GM12891 (cell line): Measurements from ENCODE around the gene BEGAIN.

ENCODE experiments used
- DNase-seq: peaks from one replicate; pipeline ENCODE4 v3.0.0; 2011; ENCODE audit warnings: low spot score; ENCODE audit not compliant: insufficient read length
- FAIRE-seq: peaks from 2 replicates; lab custom pipeline; 2011; peaks lifted over from hg19 to GRCh38; lab: Jason Lieb, UNC
- PAX5 ChIP-seq: IDR thresholded peaks from 2 replicates; pipeline ENCODE4 v1.6.1; 2011; ENCODE audit warnings: low read length, moderate library complexity, mild to moderate bottlenecking; ENCODE audit not compliant: insufficient read depth, severe bottlenecking
- POLR2A ChIP-seq: IDR thresholded peaks from 2 replicates; pipeline ENCODE4 v1.6.1; 2011; ENCODE audit warnings: low read depth, low read length, control low read depth
- POLR2AphosphoS5 ChIP-seq: IDR thresholded peaks from 2 replicates; pipeline ENCODE4 v1.6.1; 2011; ENCODE audit warnings: low read depth, low read length, control low read depth
- POU2F2 ChIP-seq: IDR thresholded peaks from 2 replicates; pipeline ENCODE4 v1.6.1; 2011; ENCODE audit warnings: low read depth, mild to moderate bottlenecking, control low read depth, low read length, moderate library complexity
- SPI1 ChIP-seq: IDR thresholded peaks from 2 replicates; pipeline ENCODE4 v1.6.1; 2011; ENCODE audit warnings: low read depth, low read length, control low read depth
- TAF1 ChIP-seq: IDR thresholded peaks from 2 replicates; pipeline ENCODE4 v1.6.1; 2011; ENCODE audit warnings: low read depth, low read length, control low read depth

BEGAIN gene

DNA sequence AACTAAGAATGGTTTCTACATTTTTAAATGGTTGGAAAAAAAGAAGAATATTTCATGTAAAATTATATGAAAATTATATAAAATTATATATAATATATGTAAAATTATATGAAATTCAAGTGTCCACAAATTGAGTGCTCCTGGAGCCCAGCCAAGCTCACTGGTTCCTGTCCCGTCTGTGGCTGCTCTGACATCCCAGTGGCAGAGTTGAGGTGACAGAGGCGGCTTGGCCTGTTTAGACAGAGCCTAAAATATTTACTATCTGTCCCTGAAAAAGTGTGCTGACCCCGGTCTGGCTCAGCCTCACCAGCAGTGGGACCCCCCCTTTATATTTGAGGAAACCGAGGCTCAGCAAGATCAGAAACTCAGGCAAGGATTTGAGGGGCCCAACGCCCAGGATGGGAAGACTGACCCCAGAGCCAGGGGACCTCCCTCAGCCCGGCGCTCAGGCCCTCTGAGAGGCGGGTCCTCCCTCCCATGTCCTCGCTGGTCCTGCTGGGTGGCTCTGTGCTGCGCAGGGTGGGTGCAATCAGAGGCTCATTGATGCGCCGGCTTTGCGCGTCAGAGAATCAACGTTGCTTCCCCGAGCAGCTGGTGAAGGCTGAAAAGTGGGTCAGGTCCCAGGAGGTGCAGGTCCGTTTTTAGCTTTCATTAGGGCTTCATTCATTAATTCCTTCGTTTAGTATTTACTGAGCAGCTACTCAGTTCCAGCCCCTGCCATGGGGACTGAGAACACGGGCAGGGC lies 21.5 kb upstream of the BEGAIN start:
- FAIRE-seq: no peak

DNA sequence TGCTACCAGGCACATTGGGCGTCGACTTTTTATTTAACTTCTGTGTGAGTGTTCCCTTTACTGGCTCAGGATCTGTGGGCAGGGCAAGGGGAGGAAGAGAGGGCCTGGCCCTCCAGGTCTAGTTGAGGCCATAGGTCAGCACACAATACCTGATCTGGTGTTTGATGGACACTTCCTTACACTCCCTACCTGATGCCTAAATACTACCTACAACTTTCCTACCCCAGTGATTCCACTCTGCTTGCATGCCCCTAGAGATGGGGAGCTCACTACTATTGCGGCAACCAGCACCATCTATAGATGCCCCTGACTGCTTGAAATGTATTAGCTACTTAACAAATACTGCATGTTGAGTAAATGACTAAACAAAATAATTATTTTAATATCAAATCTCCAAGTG lies 20.8 kb upstream of the BEGAIN start:
- DNase-seq: no peak
- no peak for FAIRE-seq
- TF ChIP-seq POU2F2 (no peak), POLR2AphosphoS5 (no peak), TAF1 (no peak), POLR2A (no peak), SPI1 (no peak), PAX5 (no peak)

More for the DNA sequence above, 21.5 kb upstream of the BEGAIN start:
- TF ChIP-seq TAF1 (no peak), POLR2A (no peak), PAX5 (no peak), POLR2AphosphoS5 (no peak), POU2F2 (no peak), SPI1 (no peak)
- DNase-seq: no peak

GRCh38 chr14:100607611-100607956 lies 20.4 kb upstream of the BEGAIN start:
- no peak for TF ChIP-seq POLR2AphosphoS5
- no peak for TF ChIP-seq POLR2A
- no peak for TF ChIP-seq PAX5
- TF ChIP-seq TAF1: no peak
- TF ChIP-seq POU2F2: no peak
- TF ChIP-seq SPI1: no peak
- DNase-seq (no peak), FAIRE-seq (no peak)

- no peak for TF ChIP-seq PAX5
- no peak for TF ChIP-seq POLR2A
- TF ChIP-seq TAF1: no peak
- TF ChIP-seq SPI1: no peak
- FAIRE-seq (no peak), DNase-seq (no peak)
Observed at GRCh38 chr14:100606687-100607610, 19.7 kb upstream of the BEGAIN start.

DNA sequence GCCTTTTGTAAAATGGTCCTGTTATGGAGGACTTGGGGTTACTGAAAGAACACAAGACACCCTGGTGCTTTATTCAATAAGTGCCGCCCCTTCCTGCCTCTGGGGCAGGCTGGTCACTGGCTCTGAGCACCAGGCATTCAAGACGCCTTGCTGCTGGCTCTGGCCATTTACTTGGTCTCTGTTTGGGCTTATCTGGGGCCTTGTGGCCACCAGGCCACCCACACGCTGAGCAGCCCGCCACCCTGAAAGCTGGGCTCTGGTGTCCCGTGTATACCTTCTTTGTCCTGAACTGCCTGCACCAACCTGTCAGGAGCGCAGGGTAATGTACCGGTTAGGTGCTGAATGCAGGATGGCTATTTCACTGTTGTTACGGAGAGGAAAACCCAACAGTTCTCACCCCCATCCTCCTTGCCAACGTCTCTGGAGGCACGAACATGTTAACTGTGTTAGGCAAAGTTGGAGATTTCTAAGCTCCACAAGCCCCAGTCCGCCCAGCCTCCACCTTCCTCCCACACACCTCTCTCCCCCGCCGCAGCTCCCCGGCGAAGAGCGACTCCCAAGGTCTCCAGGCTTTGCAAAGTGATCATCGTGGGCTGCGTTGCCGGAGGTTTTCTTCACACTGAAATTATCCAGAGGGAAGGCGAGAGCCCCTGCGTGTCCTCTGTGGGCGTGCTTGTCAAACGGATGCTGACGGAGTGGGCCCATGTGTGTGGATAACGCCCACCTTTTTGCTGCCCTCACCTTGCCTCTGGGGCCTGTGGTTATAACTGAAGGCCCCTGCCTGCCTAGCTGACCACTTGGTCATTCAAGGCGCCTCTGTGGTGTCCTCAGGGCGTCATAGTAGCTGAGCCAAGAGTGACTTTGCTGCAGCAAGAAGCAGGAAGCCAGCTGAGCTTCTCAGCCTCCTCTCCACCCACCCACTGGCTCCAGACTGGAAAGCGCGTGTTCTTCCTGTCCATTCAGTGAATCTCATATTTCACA lies 18.8 kb upstream of the BEGAIN start:
- FAIRE-seq (no peak), DNase-seq (no peak)
- TF ChIP-seq POLR2A (no peak), TAF1 (no peak), POU2F2 (no peak), SPI1 (no peak), PAX5 (no peak), POLR2AphosphoS5 (no peak)

GRCh38 chr14:100605230-100605629 lies 18.0 kb upstream of the BEGAIN start:
- no peak for TF ChIP-seq SPI1
- TF ChIP-seq TAF1: no peak
- no peak for TF ChIP-seq POU2F2
- no peak for TF ChIP-seq PAX5
- TF ChIP-seq POLR2AphosphoS5: no peak
- no peak for TF ChIP-seq POLR2A
- FAIRE-seq: no peak

GRCh38 chr14:100604709-100605108 lies 17.5 kb upstream of the BEGAIN start:
- DNase-seq (no peak), FAIRE-seq (no peak)
- TF ChIP-seq SPI1 (no peak), POLR2AphosphoS5 (no peak), POLR2A (no peak), TAF1 (no peak), POU2F2 (no peak), PAX5 (no peak)

More at GRCh38 chr14:100605230-100605629, 18.0 kb upstream of the BEGAIN start:
- no peak for DNase-seq

GRCh38 chr14:100604121-100604501 lies 16.9 kb upstream of the BEGAIN start:
- DNase-seq (no peak), FAIRE-seq (no peak)
- TF ChIP-seq POLR2AphosphoS5: no peak
- no peak for TF ChIP-seq POU2F2
- TF ChIP-seq PAX5: no peak
- no peak for TF ChIP-seq POLR2A
- no peak for TF ChIP-seq TAF1
- TF ChIP-seq SPI1: no peak
